Skin epidermis (tissue), 12 donors: ENCODE data around the gene ATP5MG.
"Not testable (repeated sequence)": the region's sequence is repeated elsewhere in the genome, so short reads cannot be mapped to it uniquely, and the experiment has no call there.

ENCODE experiments used
- H3K27ac ChIP-seq, 21 experiments: fragments of 200-600 bp; sonication (generic) in 11 of 21; one replicate each; pipeline ENCODE4 v1.5.0; 2020; ENCODE audit warnings: mild to moderate bottlenecking in 3 of 21, inconsistent platforms in 2 of 21, moderate library complexity in 2 of 21
- H3K4me3 ChIP-seq, 7 experiments: fragments of 200-600 bp; sonication (generic) in 2 of 7; one replicate each; pipeline ENCODE4 v1.5.0; 2020; ENCODE audit warnings: inconsistent platforms in 2 of 7, mild to moderate bottlenecking in 2 of 7, moderate library complexity in 1 of 7

The ATP5MG gene

GRCh38 chr11:118401880-118402590 is 629 bp downstream of the ATP5MG start:
- Histone ChIP-seq H3K4me3 (peak overlapping the region; percentile 77 to 98 (median 91)), H3K27ac (peak overlapping the region; percentile 27 to 97 (median 90))

- peak overlapping the region in 8 of 21 experiments; percentile 61 to 95 (median 90) for H3K27ac ChIP-seq
Observed at GRCh38 chr11:118402594-118402993, 1.2 kb downstream of the ATP5MG start.

GRCh38 chr11:118406599-118407166 is 5.3 kb downstream of the ATP5MG start:
- Histone ChIP-seq H3K27ac (no peak overlapping the region), H3K4me3 (no peak overlapping the region)

More at GRCh38 chr11:118402594-118402993, 1.2 kb downstream of the ATP5MG start:
- H3K4me3 ChIP-seq: peak overlapping the region; percentile 77 to 98 (median 91)

- Histone ChIP-seq H3K27ac (no peak overlapping the region), H3K4me3 (no peak overlapping the region)
Observed at GRCh38 chr11:118410055-118410745, 8.8 kb downstream of the ATP5MG start.

GRCh38 chr11:118411530-118411929 is 10.1 kb downstream of the ATP5MG start:
- Histone ChIP-seq H3K27ac (no peak overlapping the region), H3K4me3 (no peak overlapping the region)

- Histone ChIP-seq H3K4me3 (no peak overlapping the region), H3K27ac (no peak overlapping the region)
Observed at GRCh38 chr11:118412921-118413320, 11.5 kb downstream of the ATP5MG start.

GRCh38 chr11:118415062-118415738 is 13.8 kb downstream of the ATP5MG start:
- H3K27ac ChIP-seq: no peak overlapping the region
- H3K4me3 ChIP-seq: no peak overlapping the region

GRCh38 chr11:118415739-118416068 is 14.3 kb downstream of the ATP5MG start:
- Histone ChIP-seq H3K4me3 (no peak overlapping the region), H3K27ac (no peak overlapping the region)

- H3K27ac ChIP-seq, H3K4me3 ChIP-seq: not testable (repeated sequence)
Observed at GRCh38 chr11:118416900-118417299, 15.5 kb downstream of the ATP5MG start.

- H3K4me3 ChIP-seq: no peak overlapping the region
Observed at GRCh38 chr11:118417801-118418200, 16.4 kb downstream of the ATP5MG start.

GRCh38 chr11:118418766-118419165 is 17.4 kb downstream of the ATP5MG start:
- no peak overlapping the region for H3K27ac ChIP-seq

More at GRCh38 chr11:118417801-118418200, 16.4 kb downstream of the ATP5MG start:
- no peak overlapping the region for H3K27ac ChIP-seq

GRCh38 chr11:118427707-118428106 is 26.3 kb downstream of the ATP5MG start:
- H3K27ac ChIP-seq: no peak overlapping the region
- no peak overlapping the region for H3K4me3 ChIP-seq

More at GRCh38 chr11:118418766-118419165, 17.4 kb downstream of the ATP5MG start:
- no peak overlapping the region for H3K4me3 ChIP-seq

- no peak overlapping the region for H3K4me3 ChIP-seq
- H3K27ac ChIP-seq: no peak overlapping the region
Observed at GRCh38 chr11:118430956-118431355, 29.6 kb downstream of the ATP5MG start.

- Histone ChIP-seq H3K4me3 (peak overlapping the region; percentile 66 to 97 (median 93)), H3K27ac (peak overlapping the region in 2 of 21 experiments; percentile 91 to 97)
Observed at GRCh38 chr11:118434123-118434552, 32.7 kb downstream of the ATP5MG start.

- peak overlapping the region in 19 of 21 experiments; percentile 23 to 97 (median 90) for H3K27ac ChIP-seq
Observed at GRCh38 chr11:118434553-118435289, 33.3 kb downstream of the ATP5MG start.

GRCh38 chr11:118435290-118435892 is 34.0 kb downstream of the ATP5MG start:
- Histone ChIP-seq H3K27ac (peak overlapping the region; percentile 47 to 97 (median 90)), H3K4me3 (peak overlapping the region; percentile 66 to 97 (median 93))

More at GRCh38 chr11:118434553-118435289, 33.3 kb downstream of the ATP5MG start:
- H3K4me3 ChIP-seq: peak overlapping the region; percentile 66 to 97 (median 93)

GRCh38 chr11:118435893-118436624 is 34.7 kb downstream of the ATP5MG start, which contains the start of gene KMT2A:
Gene KMT2A, plus strand, starts transcription at chr11:118436492. Its CDS starts 21 bp downstream, at chr11:118436513.
- peak within 1 kb of the TSS; percentile 47 to 97 (median 90) for H3K27ac ChIP-seq
- H3K4me3 ChIP-seq: peak within 1 kb of the TSS; percentile 66 to 97 (median 93)

GRCh38 chr11:118436639-118437207 is 35.3 kb downstream of the ATP5MG start:
- peak overlapping the region; percentile 66 to 97 (median 93) for H3K4me3 ChIP-seq
- H3K27ac ChIP-seq: peak overlapping the region; percentile 20 to 97 (median 90)
